GM12872 (cell line): ENCODE measurements around the gene PLEKHB1.

Source experiments
- TF ChIP-seq, protein P1 (sequence below): IDR thresholded peaks from 3 replicates; pipeline ENCODE4 v1.5.1; 2011; ENCODE audit warnings: low read depth, mild to moderate bottlenecking, low read length, moderate library complexity; ENCODE audit not compliant: insufficient read depth

PLEKHB1 gene

DNA sequence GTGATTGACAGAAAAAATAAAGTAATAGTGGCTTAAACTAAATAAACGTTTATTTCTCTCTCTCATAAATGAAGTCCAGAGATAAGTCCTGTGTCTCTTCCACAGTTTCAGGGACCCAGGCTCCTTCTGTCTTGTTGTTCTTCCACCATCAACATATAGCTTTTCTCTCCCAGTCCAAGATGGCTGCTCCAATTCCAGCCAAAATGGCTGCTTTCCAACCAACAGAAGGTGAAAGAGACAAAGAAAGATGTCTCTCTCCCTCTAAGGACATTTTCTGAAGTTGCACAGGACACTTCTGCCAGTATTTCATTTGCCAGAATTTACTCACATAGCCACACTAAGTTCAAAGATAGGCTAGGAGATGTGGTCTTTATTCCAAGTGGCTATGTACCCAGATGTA, 9.4 kb upstream of the PLEKHB1 start:
- TF ChIP-seq, protein P1, sequence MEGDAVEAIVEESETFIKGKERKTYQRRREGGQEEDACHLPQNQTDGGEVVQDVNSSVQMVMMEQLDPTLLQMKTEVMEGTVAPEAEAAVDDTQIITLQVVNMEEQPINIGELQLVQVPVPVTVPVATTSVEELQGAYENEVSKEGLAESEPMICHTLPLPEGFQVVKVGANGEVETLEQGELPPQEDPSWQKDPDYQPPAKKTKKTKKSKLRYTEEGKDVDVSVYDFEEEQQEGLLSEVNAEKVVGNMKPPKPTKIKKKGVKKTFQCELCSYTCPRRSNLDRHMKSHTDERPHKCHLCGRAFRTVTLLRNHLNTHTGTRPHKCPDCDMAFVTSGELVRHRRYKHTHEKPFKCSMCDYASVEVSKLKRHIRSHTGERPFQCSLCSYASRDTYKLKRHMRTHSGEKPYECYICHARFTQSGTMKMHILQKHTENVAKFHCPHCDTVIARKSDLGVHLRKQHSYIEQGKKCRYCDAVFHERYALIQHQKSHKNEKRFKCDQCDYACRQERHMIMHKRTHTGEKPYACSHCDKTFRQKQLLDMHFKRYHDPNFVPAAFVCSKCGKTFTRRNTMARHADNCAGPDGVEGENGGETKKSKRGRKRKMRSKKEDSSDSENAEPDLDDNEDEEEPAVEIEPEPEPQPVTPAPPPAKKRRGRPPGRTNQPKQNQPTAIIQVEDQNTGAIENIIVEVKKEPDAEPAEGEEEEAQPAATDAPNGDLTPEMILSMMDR: no peak

DNA sequence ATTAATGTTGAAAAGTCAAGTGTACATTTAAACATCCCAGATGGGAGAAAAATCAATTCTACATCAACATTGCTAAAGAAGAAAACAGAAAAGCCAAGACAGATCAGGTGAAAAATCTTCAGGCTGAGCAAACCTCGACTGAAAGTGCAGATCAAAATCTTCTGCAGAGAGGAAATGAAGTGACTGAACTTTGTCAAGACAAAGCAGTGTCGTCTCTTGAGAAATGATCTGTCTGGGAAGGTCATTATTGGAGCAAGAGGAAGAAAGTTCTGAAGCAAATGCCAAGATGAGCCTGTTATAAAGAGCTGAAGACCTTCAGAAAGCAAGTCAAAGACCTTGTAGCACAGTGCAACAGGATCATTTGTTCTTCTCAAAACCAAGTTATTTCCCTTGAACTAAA, 5.8 kb upstream of the PLEKHB1 start:
- TF ChIP-seq, protein P1: no peak

DNA sequence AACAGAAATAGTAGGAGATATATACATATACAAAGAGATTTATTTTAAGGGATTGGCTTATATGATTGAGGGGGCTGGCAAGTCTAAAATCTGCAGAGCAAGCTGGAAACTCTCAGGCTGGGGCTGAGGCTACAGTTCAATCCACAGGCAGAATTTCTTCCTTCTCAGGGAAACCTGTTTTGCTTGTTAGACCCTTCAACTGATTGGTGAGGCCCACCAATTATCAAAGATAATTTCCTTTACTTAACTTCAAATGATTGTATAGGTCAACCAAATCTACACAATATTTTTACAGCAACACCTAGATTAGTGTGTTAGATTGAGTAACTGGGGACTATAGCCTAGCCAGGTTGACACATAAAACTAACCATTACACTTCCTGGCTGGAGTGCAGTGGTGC, 4.7 kb upstream of the PLEKHB1 start:
- TF ChIP-seq, protein P1: no peak

DNA sequence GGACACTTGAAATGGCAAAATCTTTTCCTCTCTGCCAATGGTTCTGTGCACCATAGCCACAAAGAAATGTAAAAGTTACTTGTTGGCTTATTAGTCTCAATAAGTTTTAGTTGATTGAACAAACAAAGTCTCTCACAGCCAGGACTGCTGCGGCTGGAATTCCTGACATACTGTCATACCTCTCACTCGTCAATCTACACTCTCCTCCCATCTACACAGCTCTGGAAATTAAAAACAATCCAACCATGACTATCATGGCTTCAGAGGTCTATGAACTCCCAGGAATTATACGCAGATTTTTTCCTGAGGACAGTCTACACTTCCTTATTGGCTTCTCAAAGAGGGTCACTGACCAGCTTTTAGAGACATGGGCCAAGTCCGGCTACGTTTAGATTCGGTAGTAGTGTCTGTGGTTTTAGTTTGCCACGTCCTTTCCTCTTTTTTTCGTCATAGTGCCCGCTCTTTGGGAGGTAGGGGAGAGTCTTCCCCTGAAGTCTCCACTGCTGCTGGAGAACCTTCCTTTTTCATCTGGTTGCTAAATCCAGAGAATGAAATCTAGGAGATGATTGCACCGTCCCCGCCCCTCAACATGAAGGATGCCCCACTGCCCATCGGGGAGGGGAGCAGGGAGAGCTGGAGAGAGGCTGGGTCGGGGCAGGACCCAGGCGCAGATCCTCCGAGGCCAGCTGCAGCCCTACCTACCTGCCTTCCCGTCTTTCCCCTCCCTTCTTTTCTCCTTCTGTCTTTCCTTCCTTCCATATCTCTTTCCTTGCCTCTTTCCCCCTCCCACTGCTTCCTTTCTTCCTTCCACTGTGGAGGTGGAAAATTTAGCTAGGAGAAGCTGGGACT, 1.0 kb upstream of the PLEKHB1 start:
- TF ChIP-seq, protein P1: no peak

DNA sequence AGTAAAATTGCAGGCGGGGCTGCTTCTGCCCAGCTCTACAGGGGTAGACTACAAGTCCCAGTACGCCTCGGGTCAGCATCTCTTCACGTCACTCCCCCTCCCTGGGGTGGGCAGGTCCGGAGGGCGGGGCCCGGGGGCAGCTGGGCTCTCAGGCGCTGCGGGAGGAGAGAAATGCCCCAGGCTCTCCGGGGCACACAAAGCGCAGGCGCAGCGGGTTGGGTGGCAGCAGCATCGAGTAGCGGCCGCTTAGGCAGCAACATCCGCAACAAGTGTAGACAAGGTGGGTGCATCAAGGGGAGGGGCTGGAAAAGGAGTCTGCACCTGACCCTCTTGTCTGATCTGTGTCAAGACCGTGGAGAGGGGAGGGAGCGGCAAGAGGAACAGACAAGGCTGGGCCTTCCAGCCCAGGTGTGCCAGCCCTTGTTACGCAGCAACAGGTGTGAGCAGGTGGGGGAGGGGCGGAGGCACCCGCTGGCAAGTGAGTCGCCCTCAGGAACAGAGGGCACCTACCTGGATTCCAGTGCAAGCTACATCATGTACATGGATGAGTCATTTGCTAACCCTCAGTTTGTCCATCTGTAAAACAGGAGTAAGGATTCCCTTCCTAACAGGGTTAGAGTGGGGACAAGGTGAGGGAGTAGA, 1.2 kb downstream of the PLEKHB1 start:
- TF ChIP-seq, protein P1: no peak

DNA sequence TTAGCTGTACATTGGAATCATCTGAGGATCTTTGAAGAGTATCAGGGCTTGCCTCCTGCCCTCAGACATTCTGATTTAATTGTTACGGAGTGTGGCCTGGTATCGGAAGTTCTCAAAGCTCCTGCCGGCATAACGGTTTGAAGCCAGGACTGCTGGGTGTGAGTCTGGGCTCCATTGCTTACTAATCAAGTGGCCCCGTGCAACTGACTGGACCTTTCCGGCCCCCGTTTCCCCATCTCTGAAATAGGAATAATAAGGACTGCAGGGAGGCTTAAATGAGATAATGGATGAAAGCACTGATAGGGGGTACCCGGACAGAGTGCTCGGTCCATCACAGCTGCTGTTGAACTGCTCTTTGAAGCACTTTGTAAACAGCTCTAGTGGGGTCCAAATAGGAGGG, 1.7 kb downstream of the PLEKHB1 start:
- TF ChIP-seq, protein P1: no peak

DNA sequence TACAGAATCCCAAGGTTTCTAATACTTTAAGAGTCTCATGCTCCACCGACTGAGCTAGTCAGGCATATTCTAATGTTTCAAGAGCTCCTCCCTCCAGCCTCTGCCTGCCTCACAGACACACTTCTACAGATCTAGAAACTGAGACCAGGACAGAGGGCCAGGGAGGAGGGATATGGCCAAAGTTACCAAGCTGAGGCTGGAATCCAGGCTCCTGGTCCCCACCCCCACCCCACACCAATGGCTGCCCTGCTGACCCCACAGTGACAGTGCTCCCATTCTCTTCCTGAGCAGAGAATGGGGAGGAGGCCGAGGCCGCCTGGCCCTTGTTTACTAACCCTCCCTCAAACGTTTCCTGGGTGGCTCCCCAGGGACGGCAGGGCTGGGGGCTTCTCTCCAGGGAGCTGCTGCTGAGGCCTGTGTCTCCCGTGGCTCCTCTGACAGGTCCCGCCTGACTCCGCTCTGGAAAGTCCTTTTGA, 2.2 kb downstream of the PLEKHB1 start:
- TF ChIP-seq, protein P1: no peak
